Epithelial cell of esophagus (primary cell): ENCODE measurements around the gene FBXL13.
"Not testable (repeated sequence)": the region's sequence is repeated elsewhere in the genome, so short reads cannot be mapped to it uniquely, and the experiment has no call there.

Experiments
- DNase-seq: peaks from one replicate; pipeline ENCODE4 v3.0.0; 2010; ENCODE audit warnings: low read depth
- H3K4me3 ChIP-seq: 2 replicates; pipeline ENCODE4 v1.5.1; 2011; ENCODE audit warnings: mild to moderate bottlenecking, low read length, control low read depth
- TF ChIP-seq, protein P1 (sequence below): IDR thresholded peaks from 2 replicates; pipeline ENCODE4 v1.5.1; 2011; ENCODE audit warnings: low read depth, mild to moderate bottlenecking, low read length, control low read depth, inconsistent platforms; ENCODE audit not compliant: insufficient read depth; ENCODE audit errors: missing control alignments

Gene FBXL13

DNA sequence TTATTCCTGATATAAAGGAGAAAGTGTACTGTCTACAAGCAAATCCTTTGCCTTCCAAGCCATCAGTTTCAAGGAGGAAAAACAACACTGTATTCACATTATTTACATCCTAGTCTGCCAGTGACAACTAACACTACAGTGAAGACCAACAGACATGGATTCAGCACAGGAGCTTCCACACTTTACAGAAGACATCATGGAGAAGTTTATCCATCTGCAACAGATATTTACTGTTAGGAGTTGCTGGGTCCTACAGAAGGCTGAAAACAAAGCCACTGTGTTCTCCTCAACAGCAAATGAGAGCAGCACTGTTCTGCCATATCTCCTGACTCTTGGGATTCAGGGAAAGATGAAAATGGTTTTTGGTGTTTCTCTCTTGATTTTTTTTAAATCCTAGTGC lies 42.4 kb upstream of the FBXL13 start:
- no peak overlapping the region for H3K4me3 ChIP-seq
- TF ChIP-seq, protein P1, sequence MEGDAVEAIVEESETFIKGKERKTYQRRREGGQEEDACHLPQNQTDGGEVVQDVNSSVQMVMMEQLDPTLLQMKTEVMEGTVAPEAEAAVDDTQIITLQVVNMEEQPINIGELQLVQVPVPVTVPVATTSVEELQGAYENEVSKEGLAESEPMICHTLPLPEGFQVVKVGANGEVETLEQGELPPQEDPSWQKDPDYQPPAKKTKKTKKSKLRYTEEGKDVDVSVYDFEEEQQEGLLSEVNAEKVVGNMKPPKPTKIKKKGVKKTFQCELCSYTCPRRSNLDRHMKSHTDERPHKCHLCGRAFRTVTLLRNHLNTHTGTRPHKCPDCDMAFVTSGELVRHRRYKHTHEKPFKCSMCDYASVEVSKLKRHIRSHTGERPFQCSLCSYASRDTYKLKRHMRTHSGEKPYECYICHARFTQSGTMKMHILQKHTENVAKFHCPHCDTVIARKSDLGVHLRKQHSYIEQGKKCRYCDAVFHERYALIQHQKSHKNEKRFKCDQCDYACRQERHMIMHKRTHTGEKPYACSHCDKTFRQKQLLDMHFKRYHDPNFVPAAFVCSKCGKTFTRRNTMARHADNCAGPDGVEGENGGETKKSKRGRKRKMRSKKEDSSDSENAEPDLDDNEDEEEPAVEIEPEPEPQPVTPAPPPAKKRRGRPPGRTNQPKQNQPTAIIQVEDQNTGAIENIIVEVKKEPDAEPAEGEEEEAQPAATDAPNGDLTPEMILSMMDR, result no peak
- no peak for DNase-seq

DNA sequence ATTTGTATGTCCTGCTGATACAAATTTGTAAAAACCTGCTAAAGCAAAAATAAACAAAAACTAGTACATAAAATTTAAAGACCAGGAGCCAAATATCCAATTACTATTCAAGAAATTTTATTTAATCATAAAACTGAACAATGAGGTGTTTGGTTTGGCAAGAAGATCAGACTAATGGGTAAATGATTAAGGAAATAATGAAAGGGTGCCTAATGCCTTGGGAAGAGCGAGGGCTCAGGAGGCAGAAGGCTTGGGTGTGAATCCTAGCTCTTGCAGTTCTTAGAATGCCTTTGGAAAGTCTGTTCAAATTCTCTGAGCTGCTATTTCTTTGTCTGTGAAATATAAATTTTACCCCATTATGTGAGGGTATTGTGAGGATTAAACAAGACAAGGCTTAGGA lies 41.9 kb upstream of the FBXL13 start:
- DNase-seq, result no peak
- TF ChIP-seq, protein P1, result no peak
- no peak overlapping the region for H3K4me3 ChIP-seq

DNA sequence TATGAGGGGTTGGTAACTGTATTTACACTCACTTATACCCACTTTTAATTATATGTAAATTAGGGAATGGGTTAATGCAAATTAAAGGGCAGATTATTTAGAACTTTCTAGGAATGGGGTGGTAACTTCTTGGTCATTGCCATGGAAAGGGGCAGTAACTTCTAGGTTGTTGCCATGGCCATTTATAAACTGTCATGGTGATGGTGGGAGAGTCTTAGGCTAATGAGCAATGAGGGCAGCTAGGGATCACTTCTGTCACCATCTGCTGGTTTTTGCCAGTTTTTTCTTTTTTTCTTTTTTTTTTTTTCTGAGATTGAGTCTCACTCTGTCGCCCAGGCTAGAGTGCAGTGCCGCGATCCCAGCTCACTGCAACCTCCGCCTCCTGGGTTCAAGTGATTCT lies 41.2 kb upstream of the FBXL13 start:
- H3K4me3 ChIP-seq, result no peak overlapping the region
- TF ChIP-seq, protein P1, result no peak
- no peak for DNase-seq

DNA sequence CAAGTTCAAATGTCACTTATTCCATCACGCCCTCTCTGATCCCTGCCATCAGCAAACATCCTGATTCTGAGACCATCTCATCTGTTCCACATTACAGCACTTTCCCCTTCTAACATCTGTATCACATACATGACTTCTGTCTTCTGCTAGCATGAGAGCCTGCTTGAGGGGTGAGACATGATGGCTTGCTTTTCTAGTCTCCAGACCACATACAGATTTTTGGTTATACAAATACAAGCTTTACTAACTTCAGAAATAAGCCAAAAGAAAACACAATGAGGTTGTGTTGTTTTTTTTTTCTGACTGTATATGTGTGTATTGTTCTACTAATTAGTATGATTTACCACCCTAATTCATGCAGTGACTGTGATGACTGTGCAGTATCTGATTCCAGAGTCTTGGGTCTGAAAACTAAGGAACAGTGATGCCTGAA lies 40.0 kb upstream of the FBXL13 start:
- no peak for DNase-seq
- TF ChIP-seq, protein P1, result no peak

DNA sequence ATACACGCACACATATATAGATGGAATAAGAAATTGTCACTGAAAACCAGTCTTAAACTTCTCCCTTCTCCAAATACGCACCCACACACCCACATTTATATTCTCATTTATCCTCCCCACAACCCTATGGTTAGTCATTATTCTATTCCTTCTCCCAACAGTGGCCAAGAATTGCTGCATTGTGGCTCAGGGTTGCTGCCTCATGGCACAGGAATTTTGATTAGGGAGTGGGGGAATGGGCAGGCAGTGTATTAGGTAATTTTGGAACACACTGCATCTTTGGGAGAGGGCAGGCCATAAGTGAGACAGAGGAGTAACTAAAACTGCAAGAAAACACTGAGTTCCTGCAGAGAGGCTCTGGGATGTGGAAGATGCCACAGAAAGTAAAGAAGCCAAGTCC lies 38.6 kb upstream of the FBXL13 start:
- no peak overlapping the region for H3K4me3 ChIP-seq
- DNase-seq, result peak; percentile 91
- TF ChIP-seq, protein P1, result no peak

More for the DNA sequence above, 40.0 kb upstream of the FBXL13 start:
- no peak overlapping the region for H3K4me3 ChIP-seq

DNA sequence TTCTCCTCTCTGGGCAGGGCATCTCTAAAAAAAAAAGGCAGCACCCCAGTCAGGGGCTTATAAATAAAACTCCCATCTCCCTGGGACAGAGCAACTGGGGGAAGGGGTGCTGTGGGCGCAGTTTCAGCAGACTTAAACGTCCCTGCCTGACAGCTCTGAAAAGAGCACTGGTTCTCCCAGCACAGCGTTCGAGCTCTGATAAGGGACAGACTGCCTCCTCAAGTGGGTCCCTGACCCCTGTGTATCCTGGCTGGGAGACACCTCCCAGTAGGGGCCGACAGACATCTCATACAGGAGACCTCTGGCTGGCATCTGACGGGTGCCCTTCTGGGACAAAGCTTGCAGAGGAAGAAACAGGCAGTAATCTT lies 32.1 kb upstream of the FBXL13 start:
- H3K4me3 ChIP-seq, DNase-seq: not testable (repeated sequence)

DNA sequence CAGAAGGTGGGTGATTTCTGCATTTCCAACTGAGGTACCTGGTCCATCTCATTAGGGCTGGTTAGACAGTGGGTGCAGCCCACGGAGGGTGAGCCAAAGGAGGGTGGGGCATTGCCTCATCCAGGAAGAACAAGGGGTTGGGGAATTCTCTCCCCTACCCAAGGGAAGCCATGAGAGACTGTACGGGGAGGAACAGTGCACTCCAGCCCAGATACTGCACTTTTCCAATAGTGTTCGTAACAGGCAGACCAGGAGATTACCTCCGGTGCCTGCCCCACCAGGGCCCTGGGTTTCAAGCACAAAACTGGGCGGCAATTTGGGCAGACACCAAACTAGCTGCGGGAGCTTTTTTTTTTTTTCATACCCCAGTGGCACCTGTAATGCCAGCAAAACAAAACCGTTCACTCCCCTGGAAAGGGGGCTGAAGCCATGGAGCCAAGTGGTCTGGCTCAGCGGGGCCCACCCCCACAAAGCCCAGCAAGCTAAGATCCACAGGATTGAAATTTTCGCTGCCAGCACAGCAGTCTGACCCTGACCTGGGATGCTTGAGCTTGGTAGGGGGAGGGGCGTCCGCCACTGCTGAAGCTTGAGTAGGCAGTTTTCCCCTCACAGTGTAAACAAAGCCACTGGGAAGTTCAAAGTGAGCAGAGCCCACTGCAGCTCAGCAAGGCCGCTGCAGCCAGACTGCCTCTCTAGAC lies 31.6 kb upstream of the FBXL13 start:
- DNase-seq, result no peak

More for the DNA sequence above, 31.6 kb upstream of the FBXL13 start:
- H3K4me3 ChIP-seq, result no peak overlapping the region
- TF ChIP-seq, protein P1, result no peak
